Sigmoid colon (tissue), 7 donors: ENCODE measurements around the gene FDPS. TPM values are rescaled to one million over a fixed set of nuclear protein-coding genes. Genes with fewer than 3 reads are reported as not detected.

Source experiments
- DNase-seq: peaks from one replicate; pipeline ENCODE4 v3.0.0-alpha.2; 2019
- H3K27ac ChIP-seq, 4 donors: fragments of 200-600 bp; sonication (generic); one replicate each; pipeline ENCODE4 v1.5.1; 2016 to 2019; ENCODE audit warnings: mild to moderate bottlenecking in 1 of 4
- H3K27me3 ChIP-seq, 3 donors: fragments of 200-600 bp; sonication (generic); one replicate each; pipeline ENCODE4 v1.5.1; 2019; ENCODE audit warnings: mild to moderate bottlenecking in 1 of 3
- H3K36me3 ChIP-seq, 4 donors: fragments of 200-600 bp; sonication (generic); one replicate each; pipeline ENCODE4 v1.5.1; 2016 to 2019
- H3K4me1 ChIP-seq, 4 donors: fragments of 200-600 bp; sonication (generic); one replicate each; pipeline ENCODE4 v1.5.1; 2017 to 2019
- H3K4me3 ChIP-seq, 4 donors: fragments of 200-600 bp; sonication (generic); one replicate each; pipeline ENCODE4 v1.5.1; 2017 to 2019; ENCODE audit warnings: mild to moderate bottlenecking in 2 of 4, moderate library complexity in 1 of 4
- H3K9me3 ChIP-seq, 4 donors: fragments of 200-600 bp in 3 of 4; sonication (generic) in 3 of 4; one replicate each; pipeline versions ENCODE4 v1.5.1 to v1.6.1; 2013 to 2019
- EP300 ChIP-seq, 4 donors: sonication (generic); formaldehyde crosslinking; IDR thresholded peaks; one replicate each; pipeline ENCODE4 v1.6.1; 2017; ENCODE audit warnings: antibody characterized with exemption in 4 of 4
- POLR2A ChIP-seq, 2 donors: fragments of 450-650 bp; IDR thresholded peaks; one replicate each; pipeline ENCODE4 v1.6.1; 2016; ENCODE audit warnings: antibody characterized with exemption in 2 of 2, mild to moderate bottlenecking in 2 of 2, moderate library complexity in 2 of 2
- POLR2AphosphoS5 ChIP-seq, 4 donors: sonication (generic); formaldehyde crosslinking; IDR thresholded peaks; one replicate each; pipeline ENCODE4 v1.6.1; 2017; ENCODE audit warnings: antibody characterized with exemption in 4 of 4
- WGBS, 2 donors: extraction: QIAGEN DNeasy Blood & Tissue Kit; methylation state at CpG; one replicate each; pipeline ENCODE4 v1.1.7; 2013; 5-methylcytosine and 5-hydroxymethylcytosine counted together
- intact Hi-C: fragments of 100-400 bp; cut with DNase I; formaldehyde crosslinking; loops from one replicate; pipeline ENCODE4 v1.15.1; 2023
- polyA plus RNA-seq, 3 donors: library from polyadenylated mRNA; stranded (reverse); fragments of 200-250 nt; gene quantifications; one replicate each; pipeline ENCODE4 v1.2.3, GENCODE V29; 2013
- total RNA-seq, 4 donors: library from RNA; depleted of rRNA; stranded (reverse); fragments of >200 nt; gene quantifications; one replicate each; pipeline ENCODE4 v1.1.0, GENCODE V29; 2016
- TF ChIP-seq, protein P1 (sequence below), 4 experiments: fragments of 450-650 bp in 3 of 4; fragments of 200-600 bp in 1 of 4; IDR thresholded peaks; one replicate each; pipeline ENCODE4 v1.5.1; 2016 to 2019; ENCODE audit warnings: antibody characterized with exemption in 4 of 4, mild to moderate bottlenecking in 3 of 4, moderate library complexity in 2 of 4
- donor health status: healthy with polysubstance abuse.
- donor health status: Bipolar disorder and iron deficiency.
- donor health status: healthy.

Gene FDPS
- total and polyA plus RNA-seq, 7 donors: 73.7 to 570 (median 96.8) TPM

DNA sequence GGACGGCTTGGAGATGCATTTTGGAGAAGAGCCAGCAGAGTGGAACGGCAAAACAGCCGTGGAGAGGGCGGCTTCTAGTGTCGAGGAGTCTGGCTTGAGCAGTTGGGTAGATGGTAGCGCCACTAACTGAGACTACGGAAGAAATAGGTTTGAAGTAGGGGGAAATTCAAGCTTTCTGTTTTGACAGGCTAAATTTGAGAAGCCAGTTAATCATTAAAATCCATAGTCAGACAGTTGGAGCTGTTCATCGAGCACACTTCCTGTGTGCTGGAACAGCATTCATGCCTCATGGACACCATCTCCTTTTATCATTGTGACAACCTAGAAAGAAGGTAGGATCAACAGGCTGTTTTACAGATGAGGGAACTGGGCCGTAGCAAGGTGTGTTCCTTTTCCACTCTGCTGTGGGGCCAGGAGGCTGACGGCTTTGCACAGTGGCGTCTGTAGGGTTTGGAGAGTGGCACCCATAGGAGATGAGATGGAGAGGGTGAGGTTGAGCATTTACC is 4.1 kb upstream of the FDPS start:
- TF ChIP-seq POLR2AphosphoS5 (IDR thresholded peaks at IDR 0.05): no peak
- TF ChIP-seq EP300 (IDR thresholded peaks at IDR 0.05): no peak
- no peak for TF ChIP-seq POLR2A (IDR thresholded peaks at IDR 0.05)
- TF ChIP-seq, protein P1, sequence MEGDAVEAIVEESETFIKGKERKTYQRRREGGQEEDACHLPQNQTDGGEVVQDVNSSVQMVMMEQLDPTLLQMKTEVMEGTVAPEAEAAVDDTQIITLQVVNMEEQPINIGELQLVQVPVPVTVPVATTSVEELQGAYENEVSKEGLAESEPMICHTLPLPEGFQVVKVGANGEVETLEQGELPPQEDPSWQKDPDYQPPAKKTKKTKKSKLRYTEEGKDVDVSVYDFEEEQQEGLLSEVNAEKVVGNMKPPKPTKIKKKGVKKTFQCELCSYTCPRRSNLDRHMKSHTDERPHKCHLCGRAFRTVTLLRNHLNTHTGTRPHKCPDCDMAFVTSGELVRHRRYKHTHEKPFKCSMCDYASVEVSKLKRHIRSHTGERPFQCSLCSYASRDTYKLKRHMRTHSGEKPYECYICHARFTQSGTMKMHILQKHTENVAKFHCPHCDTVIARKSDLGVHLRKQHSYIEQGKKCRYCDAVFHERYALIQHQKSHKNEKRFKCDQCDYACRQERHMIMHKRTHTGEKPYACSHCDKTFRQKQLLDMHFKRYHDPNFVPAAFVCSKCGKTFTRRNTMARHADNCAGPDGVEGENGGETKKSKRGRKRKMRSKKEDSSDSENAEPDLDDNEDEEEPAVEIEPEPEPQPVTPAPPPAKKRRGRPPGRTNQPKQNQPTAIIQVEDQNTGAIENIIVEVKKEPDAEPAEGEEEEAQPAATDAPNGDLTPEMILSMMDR (IDR thresholded peaks at IDR 0.05): no peak
- Histone ChIP-seq H3K9me3 (no peaks in the 10 kb centered on the region), H3K27me3 (no peaks in the 10 kb centered on the region), H3K4me3 (no peak overlapping the region), H3K27ac (no peak overlapping the region), H3K36me3 (no peaks in the 10 kb centered on the region), H3K4me1 (peaks cover 0 to 16% (median 9%) of the 10 kb centered on the region in 4 donors)
- intact Hi-C loops: no loop called here
- 29 to 71% methylated on average over 11 of the region's 11 CpGs for WGBS, 2 donors
- DNase-seq: no peak

DNA sequence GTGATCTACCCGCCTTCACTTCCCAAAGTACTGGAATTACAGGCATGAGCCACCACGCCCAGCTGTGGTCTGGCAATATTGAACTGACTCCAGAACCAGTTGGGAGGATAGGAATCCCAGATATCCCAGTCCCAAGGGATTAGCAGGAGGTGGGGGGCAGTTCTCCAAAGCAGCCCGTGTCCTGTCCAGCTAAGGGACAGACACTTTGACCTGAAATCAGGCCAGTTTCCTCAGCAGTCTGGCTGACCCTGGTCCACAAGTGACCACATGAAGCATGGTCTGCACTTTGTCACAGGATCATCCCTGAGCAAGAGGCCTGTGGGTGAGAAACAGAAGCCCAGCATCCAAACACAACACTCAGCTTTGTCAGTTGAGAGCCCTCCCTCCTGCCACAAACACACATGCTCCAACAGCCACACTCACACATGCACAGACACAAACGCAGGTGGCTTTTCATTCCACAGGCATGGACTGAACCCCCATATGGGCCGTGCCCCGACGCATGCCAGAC is 2.7 kb upstream of the FDPS start:
- WGBS, 2 donors: 73 to 80% methylated on average over 7 of the region's 7 CpGs
- Histone ChIP-seq H3K36me3 (peaks cover 0 to 4% (median 0%) of the 10 kb centered on the region in 4 donors), H3K9me3 (no peaks in the 10 kb centered on the region), H3K4me1 (peaks cover 0 to 25% (median 19%) of the 10 kb centered on the region in 4 donors), H3K27ac (no peak overlapping the region), H3K27me3 (no peaks in the 10 kb centered on the region), H3K4me3 (no peak overlapping the region)
- TF ChIP-seq, protein P1 (IDR thresholded peaks at IDR 0.05): no peak
- TF ChIP-seq POLR2AphosphoS5 (IDR thresholded peaks at IDR 0.05) (no peak), EP300 (IDR thresholded peaks at IDR 0.05) (no peak), POLR2A (IDR thresholded peaks at IDR 0.05) (no peak)
- DNase-seq: no peak
- intact Hi-C loops: loop anchor here (2.0 kb wide), 1 partner anchor 27 kb away; no protein-coding TSS in a partner anchor

DNA sequence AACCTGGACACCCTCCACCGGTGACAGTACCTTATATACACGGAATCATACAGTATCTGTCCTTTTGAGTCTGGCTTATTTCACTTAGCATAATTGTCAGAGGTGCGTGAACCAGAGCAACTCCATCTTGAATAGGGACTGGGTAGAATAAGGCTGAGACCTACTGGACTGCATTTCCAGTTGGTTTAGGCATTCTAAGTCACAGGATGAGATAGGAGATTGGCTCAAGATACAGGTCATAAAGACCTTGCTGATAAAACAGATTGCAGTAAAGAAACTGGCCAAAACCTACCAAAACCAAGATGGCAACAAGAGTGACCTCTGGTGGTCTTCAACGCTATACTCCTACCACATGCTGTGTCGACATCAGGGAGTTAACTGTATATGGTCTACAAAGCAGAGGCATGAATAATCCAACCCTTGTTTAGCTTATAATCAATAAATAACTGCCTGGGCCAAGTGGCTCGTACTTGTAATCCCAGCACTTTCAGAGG is 1.4 kb upstream of the FDPS start:
- no peak overlapping the region for H3K4me3 ChIP-seq
- peaks cover 0 to 12% (median 0%) of the 10 kb centered on the region in 4 donors for H3K36me3 ChIP-seq
- H3K27ac ChIP-seq: peak overlapping the region in 1 of 4 donors; percentile 88
- 59 to 82% methylated on average over 6 of the region's 6 CpGs for WGBS, 2 donors
- DNase-seq: no peak
- no peak for TF ChIP-seq POLR2AphosphoS5 (IDR thresholded peaks at IDR 0.05)
- TF ChIP-seq, protein P1 (IDR thresholded peaks at IDR 0.05): peak in 2 of 4 experiments; percentile 11 to 27
- TF ChIP-seq EP300 (IDR thresholded peaks at IDR 0.05): no peak
- no peak for TF ChIP-seq POLR2A (IDR thresholded peaks at IDR 0.05)
- no peaks in the 10 kb centered on the region for H3K27me3 ChIP-seq
- H3K9me3 ChIP-seq: no peaks in the 10 kb centered on the region
- peaks cover 0 to 26% (median 19%) of the 10 kb centered on the region in 4 donors for H3K4me1 ChIP-seq
- intact Hi-C loops: loop anchor here (2.0 kb wide), 1 partner anchor 28 kb away; no protein-coding TSS in a partner anchor

DNA sequence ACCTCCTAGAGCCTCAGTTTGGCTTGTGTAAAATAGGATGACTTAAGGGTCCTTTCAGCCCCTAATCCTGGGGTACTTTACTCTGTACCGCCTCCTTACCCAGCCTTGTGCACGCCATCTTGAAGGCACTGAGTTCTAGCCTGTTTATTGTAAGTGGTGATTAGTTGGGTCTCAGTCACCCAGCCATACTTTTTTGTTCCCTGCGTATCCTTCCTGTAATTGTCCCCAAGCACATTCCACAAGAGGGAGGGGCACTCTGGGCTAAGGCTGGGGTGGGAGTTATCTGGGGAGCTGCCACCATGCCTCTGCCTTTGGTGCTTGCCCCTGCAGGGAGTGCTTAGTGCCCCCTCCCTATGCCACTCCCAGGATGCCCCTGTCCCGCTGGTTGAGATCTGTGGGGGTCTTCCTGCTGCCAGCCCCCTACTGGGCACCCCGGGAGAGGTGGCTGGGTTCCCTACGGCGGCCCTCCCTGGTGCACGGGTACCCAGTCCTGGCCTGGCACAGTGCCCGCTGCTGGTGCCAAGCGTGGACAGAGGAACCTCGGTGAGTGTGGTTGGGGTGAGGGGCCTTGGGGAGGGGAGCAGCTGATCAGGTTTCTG is 856 bp downstream of the FDPS start:
- Histone ChIP-seq H3K27ac (peak overlapping the region; percentile 88 to 91 (median 90)), H3K9me3 (no peaks in the 10 kb centered on the region), H3K27me3 (no peaks in the 10 kb centered on the region), H3K4me3 (peak overlapping the region; percentile 57 to 89 (median 78)), H3K36me3 (peaks cover 0 to 34% (median 3%) of the 10 kb centered on the region in 4 donors), H3K4me1 (peaks cover 0 to 26% (median 19%) of the 10 kb centered on the region in 4 donors)
- TF ChIP-seq EP300 (IDR thresholded peaks at IDR 0.05) (no peak), POLR2A (IDR thresholded peaks at IDR 0.05) (no peak), POLR2AphosphoS5 (IDR thresholded peaks at IDR 0.05) (no peak)
- TF ChIP-seq, protein P1 (IDR thresholded peaks at IDR 0.05): no peak
- intact Hi-C loops: loop anchor here (2.0 kb wide), 1 partner anchor 55 kb away; the partner anchor contains the start of gene ENTREP3
- no peak for DNase-seq
- WGBS, 2 donors: 7 to 18% methylated on average over 11 of the region's 11 CpGs
